ENCODE data around the gene FBXW9.
"Not testable (repeated sequence)": the region's sequence is repeated elsewhere in the genome, so short reads cannot be mapped to it uniquely, and the experiment has no call there.

Gene FBXW9

GRCh38 chr19:12681074-12681987, 15.1 kb downstream of the FBXW9 start, which contains the start of gene DHPS:
TSS of gene DHPS (minus strand) at chr19:12681880. CDS start at chr19:12681766, 114 bp downstream.
- peak; percentile 83 for DNase-seq (ENCODE audit: low read depth, low spot score)

GRCh38 chr19:12680034-12680433, 16.4 kb downstream of the FBXW9 start:
- DNase-seq (ENCODE audit: low read depth, low spot score), result no peak

DNA sequence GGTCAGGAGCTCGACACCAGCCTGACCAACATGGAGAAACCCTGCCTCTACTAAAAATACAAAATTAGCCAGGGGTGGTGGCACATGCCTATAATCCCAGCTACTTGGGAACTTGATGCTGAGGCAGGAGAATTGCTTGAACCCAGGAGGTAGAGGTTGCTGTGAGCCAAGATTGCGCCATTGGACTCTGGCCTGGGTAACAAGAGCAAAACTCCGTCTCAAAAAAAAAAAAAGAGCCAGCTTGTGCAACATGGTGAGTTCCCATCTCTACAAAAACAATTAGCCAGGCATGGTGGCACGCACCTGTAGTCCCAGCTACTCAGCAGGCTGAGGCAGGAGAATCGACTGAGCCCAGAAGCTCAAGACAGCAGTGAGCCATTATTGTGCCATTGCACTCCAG, 18.4 kb downstream of the FBXW9 start:
- not testable (repeated sequence) for DNase-seq (ENCODE audit: low read depth, low spot score)

- DNase-seq (ENCODE audit: low read depth, low spot score), result no peak
Measured at GRCh38 chr19:12676928-12677327, 19.5 kb downstream of the FBXW9 start.

- peak; percentile 78 for DNase-seq (ENCODE audit: low read depth, low spot score)
Measured at GRCh38 chr19:12676384-12676792, 20.0 kb downstream of the FBXW9 start.

GRCh38 chr19:12675940-12676339, 20.5 kb downstream of the FBXW9 start:
- no peak for DNase-seq (ENCODE audit: low read depth, low spot score)

DNA sequence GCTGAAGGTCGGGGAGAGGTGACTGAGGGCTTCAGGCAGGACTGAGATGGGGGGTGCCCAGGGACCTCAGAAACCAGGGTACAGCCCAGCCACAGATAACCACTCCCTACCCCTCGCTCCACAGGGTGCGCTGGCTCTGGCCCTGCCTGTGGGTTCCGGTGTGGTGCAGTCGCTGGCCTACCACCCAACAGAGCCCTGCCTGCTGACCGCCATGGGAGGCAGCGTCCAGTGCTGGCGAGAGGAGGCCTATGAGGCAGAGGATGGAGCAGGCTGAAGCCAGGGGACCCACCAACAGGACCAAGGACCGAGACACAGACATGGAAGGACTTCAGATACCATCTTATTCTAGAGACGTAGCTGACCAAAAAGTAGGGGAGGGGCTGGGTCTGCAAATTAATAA, 21.0 kb downstream of the FBXW9 start:
- DNase-seq (ENCODE audit: low read depth, low spot score), result no peak

- no peak for DNase-seq (ENCODE audit: low read depth, low spot score)
Measured at GRCh38 chr19:12672744-12673143, 23.7 kb downstream of the FBXW9 start.

DNA sequence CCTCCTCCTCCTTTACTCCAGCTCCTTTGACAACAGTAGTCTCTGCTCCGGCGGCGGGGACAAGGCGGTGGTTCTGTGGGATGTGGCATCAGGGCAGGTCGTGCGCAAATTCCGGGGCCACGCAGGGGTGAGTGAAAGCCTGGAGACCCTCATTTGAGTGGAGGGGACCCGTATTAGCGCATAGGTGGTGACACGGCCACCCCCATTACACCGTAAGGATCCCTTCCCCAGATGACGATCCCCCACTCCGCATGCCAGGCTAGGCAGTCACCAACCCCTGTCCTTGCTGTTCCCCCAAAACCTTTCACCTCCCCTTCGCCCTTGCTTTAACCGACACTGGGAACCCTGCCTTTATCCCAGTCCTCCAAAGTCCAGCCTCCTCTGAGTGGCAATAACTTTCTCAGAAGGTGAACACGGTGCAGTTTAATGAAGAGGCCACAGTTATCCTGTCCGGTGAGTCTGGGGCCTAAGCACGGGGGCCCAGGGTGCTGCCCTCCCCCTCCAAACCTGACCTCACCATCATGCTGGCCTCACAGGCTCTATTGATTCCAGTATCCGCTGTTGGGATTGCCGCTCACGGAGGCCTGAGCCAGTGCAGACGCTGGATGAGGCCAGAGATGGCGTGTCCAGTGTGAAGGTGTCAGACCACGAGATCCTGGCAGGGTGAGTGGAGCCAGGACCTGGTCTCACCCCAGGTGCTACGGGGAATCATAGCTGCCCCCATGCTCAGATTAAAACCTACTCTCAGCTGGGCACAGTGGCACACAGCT, 26.1 kb downstream of the FBXW9 start:
- no peak for DNase-seq (ENCODE audit: low read depth, low spot score)

- no peak for DNase-seq (ENCODE audit: low read depth, low spot score)
Measured at GRCh38 chr19:12669270-12670158, 26.9 kb downstream of the FBXW9 start.

DNA sequence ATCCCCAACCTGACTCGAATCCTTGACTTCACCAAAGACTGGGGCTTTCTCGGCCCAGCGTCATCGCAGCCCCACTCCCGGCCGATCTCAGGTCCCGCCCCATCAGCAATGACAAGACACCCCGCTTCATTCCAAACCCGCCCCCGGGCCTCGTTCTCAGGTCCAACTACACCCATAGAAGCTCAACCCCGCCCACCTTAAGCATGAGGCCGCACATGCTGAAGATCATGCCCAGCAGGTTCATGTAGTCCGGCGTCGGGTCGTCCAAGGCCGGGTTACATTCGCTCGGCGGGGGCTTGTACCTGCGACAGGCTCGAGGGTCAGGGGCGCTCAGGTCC, 27.5 kb downstream of the FBXW9 start:
- DNase-seq (ENCODE audit: low read depth, low spot score), result no peak

GRCh38 chr19:12668346-12668745, 28.1 kb downstream of the FBXW9 start:
- no peak for DNase-seq (ENCODE audit: low read depth, low spot score)

DNA sequence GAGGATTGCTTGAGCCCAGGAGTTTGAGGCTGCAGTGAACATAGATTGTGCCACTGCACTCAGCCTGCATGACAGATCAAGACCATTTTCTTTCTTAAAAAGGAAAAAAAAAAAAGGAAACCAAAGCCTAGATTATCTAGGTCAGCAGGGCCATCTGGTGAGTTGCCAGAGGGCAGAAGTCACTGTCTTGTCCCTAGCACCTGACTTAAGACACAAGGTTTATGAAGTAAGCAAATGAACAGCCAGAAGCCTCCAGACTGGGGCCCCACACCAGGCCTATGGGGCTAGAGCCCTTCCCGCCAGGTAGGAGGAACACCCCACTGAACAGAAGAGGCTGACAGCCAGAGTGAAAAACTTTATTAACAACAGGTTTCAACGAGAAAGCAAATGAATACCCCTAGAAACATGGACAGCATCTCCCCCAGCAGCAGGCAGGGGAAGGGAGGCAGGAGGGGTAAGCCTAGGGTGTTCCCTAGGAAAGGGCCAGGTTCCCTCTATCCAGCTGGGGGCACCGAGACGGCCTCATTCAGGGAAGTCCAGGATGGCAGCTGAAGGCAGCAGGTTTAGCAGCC, 28.6 kb downstream of the FBXW9 start:
- DNase-seq (ENCODE audit: low read depth, low spot score), result no peak

- DNase-seq (ENCODE audit: low read depth, low spot score), result peak; percentile 73
Measured at GRCh38 chr19:12666265-12667048, 30.0 kb downstream of the FBXW9 start, which contains the start of the genes MAN2B1 and WDR83. TSS of gene MAN2B1 (minus strand) at chr19:12666742. CDS start at chr19:12666701, 41 bp downstream. TSS of gene WDR83 (plus strand) at chr19:12666807. CDS start at chr19:12669791, 2,984 bp downstream.

- DNase-seq (ENCODE audit: low read depth, low spot score), result no peak
Measured at GRCh38 chr19:12665671-12666264, 30.7 kb downstream of the FBXW9 start.

DNA sequence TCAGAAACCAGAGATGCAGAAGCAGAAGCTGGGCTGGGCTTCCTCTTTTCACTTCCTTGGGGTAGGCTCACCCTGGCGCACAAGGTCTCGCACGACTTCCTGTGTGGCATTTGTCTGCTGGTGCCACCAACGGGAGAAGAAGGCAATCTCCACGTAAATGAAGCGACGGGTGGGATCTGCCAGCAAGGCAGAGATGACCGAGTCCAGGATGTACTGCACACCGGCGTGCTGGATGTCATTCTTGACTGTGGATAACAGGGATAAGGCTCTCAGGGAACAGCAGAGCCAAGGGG, 31.2 kb downstream of the FBXW9 start:
- no peak for DNase-seq (ENCODE audit: low read depth, low spot score)

DNA sequence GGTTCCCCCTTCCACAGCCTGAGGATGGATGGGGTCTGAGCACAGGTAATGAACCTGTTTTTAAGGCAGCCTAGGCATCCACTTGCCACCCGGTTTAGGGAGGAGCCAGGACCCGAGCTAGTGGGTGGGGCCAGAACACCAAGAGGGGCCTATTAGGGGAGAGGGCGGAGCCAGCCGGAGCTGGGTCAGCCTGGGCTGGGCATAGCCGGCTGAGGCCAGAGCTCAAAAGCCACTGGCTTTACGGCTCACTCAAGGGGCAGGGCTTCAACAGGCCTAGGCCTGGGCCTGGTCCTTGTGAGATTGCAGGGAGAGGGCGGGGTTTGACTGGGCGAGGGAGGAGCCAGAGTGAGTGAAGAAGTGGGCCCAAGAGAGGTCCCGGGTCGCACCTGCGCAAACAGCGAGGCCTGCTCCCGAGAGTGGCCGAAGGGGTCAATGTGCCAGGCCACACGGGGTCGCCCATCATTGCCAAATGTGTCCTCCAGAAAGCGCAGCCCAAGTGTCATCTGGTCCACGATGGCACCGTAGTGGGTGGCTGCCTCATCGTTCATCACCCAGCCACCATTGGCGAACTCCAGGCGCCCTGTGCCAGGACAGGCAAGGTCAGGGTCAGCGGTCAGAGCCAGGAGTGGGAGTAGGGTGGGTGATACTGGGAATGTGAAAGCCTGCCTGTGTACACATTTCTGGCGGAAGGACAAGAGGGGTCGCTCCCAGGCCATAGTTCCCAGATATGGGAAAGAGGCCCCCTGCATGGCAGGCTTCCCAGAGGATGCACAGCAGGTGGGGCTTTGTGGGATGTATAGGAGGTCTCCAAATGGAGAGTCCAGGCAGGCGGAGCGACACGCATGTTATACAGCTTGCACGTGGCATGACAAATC, 31.8 kb downstream of the FBXW9 start:
- DNase-seq (ENCODE audit: low read depth, low spot score), result no peak

GRCh38 chr19:12660980-12661379, 35.5 kb downstream of the FBXW9 start:
- no peak for DNase-seq (ENCODE audit: low read depth, low spot score)

DNA sequence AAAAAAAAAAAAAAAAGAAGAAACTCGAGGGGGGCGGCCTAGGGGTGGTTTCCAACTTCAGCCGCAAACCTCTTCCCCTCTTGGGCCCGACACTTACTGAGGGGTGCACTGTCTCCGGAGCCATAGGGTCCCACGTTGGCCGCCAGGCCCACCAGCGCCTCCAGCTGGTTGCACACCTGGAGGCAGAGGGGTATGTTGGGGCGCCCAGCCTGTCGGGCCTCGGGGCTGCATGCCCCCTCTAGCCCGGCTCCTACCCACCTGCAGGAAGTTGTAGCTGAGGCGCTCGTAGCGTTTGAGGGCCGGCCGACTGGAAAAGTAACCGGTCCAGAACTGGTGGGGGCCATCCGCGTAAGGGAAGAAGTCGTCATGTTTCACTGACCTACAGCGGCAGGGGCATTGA, 38.5 kb downstream of the FBXW9 start:
- DNase-seq (ENCODE audit: low read depth, low spot score), result no peak
